Astrocyte (in vitro differentiated cells and primary cell): ENCODE results near the gene SPATA24. TPM values are rescaled to one million over a fixed set of nuclear protein-coding genes. Genes with fewer than 3 reads are reported as not detected.

Experiments used
- DNase-seq: peaks from one replicate; pipeline ENCODE4 v3.0.0-alpha.2; 2010; ENCODE audit warnings: low read depth
- FAIRE-seq: peaks from 2 replicates; lab custom pipeline; 2011; peaks lifted over from hg19 to GRCh38; lab: Jason Lieb, UNC
- H2AFZ ChIP-seq: 2 replicates; pipeline ENCODE4 v1.6.0; 2012; ENCODE audit warnings: low read depth, low read length, inconsistent platforms
- H3K27ac ChIP-seq: 2 replicates; pipeline ENCODE4 v1.5.1; 2011; ENCODE audit warnings: low read depth, low read length, inconsistent platforms
- H3K27me3 ChIP-seq: 2 replicates; pipeline ENCODE4 v1.6.0; 2011; ENCODE audit warnings: low read length, inconsistent platforms; ENCODE audit not compliant: insufficient read depth
- H3K36me3 ChIP-seq: 2 replicates; pipeline ENCODE4 v1.5.1; 2011; ENCODE audit warnings: low read length, inconsistent platforms; ENCODE audit not compliant: insufficient read depth
- H3K4me1 ChIP-seq: 2 replicates; pipeline ENCODE4 v1.5.1; 2011; ENCODE audit warnings: low read length, inconsistent platforms; ENCODE audit not compliant: insufficient read depth
- H3K4me2 ChIP-seq: 2 replicates; pipeline ENCODE4 v1.6.0; 2012; ENCODE audit warnings: low read length, inconsistent platforms
- H3K4me3 ChIP-seq: 2 replicates; pipeline ENCODE4 v1.5.1; 2011; ENCODE audit warnings: low read depth, mild to moderate bottlenecking, low read length, inconsistent platforms; ENCODE audit not compliant: insufficient read depth
- H3K79me2 ChIP-seq: 2 replicates; pipeline ENCODE4 v1.6.0; 2012; ENCODE audit warnings: mild to moderate bottlenecking, low read length, inconsistent platforms; ENCODE audit not compliant: insufficient read depth
- H3K9ac ChIP-seq: 2 replicates; pipeline ENCODE4 v1.6.0; 2012; ENCODE audit warnings: mild to moderate bottlenecking, low read length, inconsistent platforms
- H3K9me3 ChIP-seq: 2 replicates; pipeline ENCODE4 v1.5.1; 2012; ENCODE audit warnings: low read depth, mild to moderate bottlenecking, low read length, inconsistent platforms; ENCODE audit not compliant: insufficient read depth
- H4K20me1 ChIP-seq: 2 replicates; pipeline ENCODE4 v1.6.0; 2012; ENCODE audit warnings: low read length, inconsistent platforms; ENCODE audit not compliant: insufficient read depth
- H3K27ac Mint-ChIP-seq: one replicate; pipeline ENCODE4 v1.8.0; 2021; ENCODE audit warnings: mild to moderate bottlenecking, mixed read lengths; ENCODE audit not compliant: unreplicated experiment
- H3K27me3 Mint-ChIP-seq: one replicate; pipeline ENCODE4 v1.8.0; 2021; ENCODE audit warnings: low read depth, mixed read lengths; ENCODE audit not compliant: unreplicated experiment
- H3K36me3 Mint-ChIP-seq: one replicate; pipeline ENCODE4 v1.8.0; 2021; ENCODE audit warnings: low read depth, mixed read lengths; ENCODE audit not compliant: unreplicated experiment
- H3K4me1 Mint-ChIP-seq: one replicate; pipeline ENCODE4 v1.8.0; 2021; ENCODE audit warnings: low read depth, mixed read lengths; ENCODE audit not compliant: unreplicated experiment
- H3K4me3 Mint-ChIP-seq: one replicate; pipeline ENCODE4 v1.8.0; 2021; ENCODE audit warnings: mild to moderate bottlenecking, moderate library complexity, mixed read lengths; ENCODE audit not compliant: unreplicated experiment
- H3K9me3 Mint-ChIP-seq: one replicate; pipeline ENCODE4 v1.8.0; 2021; ENCODE audit warnings: mild to moderate bottlenecking, mixed read lengths; ENCODE audit not compliant: unreplicated experiment
- EZH2 ChIP-seq: IDR thresholded peaks from 2 replicates; pipeline ENCODE4 v1.6.1; 2012; ENCODE audit warnings: mild to moderate bottlenecking, low read length, inconsistent platforms; ENCODE audit not compliant: insufficient read depth
- total RNA-seq: library from RNA; stranded (reverse); gene quantifications from 2 replicates; pipeline ENCODE4 v1.2.1, GENCODE V29; 2021
- TF ChIP-seq, protein P1 (sequence below): IDR thresholded peaks from 2 replicates; pipeline ENCODE4 v1.5.1; 2011; ENCODE audit warnings: low read depth, mild to moderate bottlenecking, inconsistent platforms, low read length, moderate library complexity; ENCODE audit not compliant: insufficient read depth

SPATA24 gene
- total RNA-seq, 1 donor from 2014 or later = 5.2 TPM

DNA sequence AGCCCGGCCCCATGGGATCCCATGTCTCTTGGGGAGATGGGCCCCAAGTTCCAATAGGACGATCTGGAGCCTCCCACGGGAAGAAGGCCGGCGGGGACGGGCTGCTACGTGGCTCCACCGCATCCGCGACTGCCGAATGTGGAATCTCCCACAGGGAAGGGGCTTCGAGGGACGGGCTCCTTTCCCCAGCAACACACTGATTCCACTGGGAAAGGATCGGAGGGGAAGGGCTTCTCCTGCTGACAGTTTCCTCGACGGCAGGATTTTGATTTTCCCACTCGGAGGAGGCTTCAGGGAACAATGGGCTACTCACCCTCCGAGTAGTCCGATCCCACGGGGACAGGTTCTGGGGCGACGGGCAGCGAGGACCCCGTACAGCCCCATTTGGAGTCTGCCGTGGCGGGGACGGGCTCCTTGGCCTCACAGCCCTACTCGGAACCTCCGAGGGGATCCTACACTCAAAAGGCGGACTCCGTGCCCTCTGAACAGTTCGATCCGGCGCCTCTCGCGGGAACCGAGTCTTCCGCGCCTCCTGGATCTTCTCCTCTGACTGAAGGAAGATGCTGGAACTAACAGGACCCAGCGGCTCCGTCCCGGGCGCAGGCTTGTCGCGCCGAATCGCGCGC, 10.3 kb downstream of the SPATA24 start:
- DNase-seq (no peak), FAIRE-seq (no peak)
- no peaks in the 10 kb centered on the region for H3K9me3 ChIP-seq
- no peak overlapping the region for H3K27ac ChIP-seq
- peaks cover 3% of the 10 kb centered on the region for H4K20me1 ChIP-seq
- TF ChIP-seq, protein P1, sequence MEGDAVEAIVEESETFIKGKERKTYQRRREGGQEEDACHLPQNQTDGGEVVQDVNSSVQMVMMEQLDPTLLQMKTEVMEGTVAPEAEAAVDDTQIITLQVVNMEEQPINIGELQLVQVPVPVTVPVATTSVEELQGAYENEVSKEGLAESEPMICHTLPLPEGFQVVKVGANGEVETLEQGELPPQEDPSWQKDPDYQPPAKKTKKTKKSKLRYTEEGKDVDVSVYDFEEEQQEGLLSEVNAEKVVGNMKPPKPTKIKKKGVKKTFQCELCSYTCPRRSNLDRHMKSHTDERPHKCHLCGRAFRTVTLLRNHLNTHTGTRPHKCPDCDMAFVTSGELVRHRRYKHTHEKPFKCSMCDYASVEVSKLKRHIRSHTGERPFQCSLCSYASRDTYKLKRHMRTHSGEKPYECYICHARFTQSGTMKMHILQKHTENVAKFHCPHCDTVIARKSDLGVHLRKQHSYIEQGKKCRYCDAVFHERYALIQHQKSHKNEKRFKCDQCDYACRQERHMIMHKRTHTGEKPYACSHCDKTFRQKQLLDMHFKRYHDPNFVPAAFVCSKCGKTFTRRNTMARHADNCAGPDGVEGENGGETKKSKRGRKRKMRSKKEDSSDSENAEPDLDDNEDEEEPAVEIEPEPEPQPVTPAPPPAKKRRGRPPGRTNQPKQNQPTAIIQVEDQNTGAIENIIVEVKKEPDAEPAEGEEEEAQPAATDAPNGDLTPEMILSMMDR = no peak
- TF ChIP-seq EZH2 = peak; percentile 33
- H3K36me3 ChIP-seq = no peaks in the 10 kb centered on the region
- Mint-ChIP-seq H3K4me3 (no peak overlapping the region), H3K27ac (no peak overlapping the region), H3K9me3 (no peaks in the 10 kb centered on the region), H3K36me3 (peaks cover 6% of the 10 kb centered on the region), H3K27me3 (peaks cover 28% of the 10 kb centered on the region), H3K4me1 (peaks cover 4% of the 10 kb centered on the region)
- H3K27me3 ChIP-seq = peaks cover 18% of the 10 kb centered on the region
- peaks cover 14% of the 10 kb centered on the region for H3K4me1 ChIP-seq
- peak overlapping the region; percentile 9 for H3K9ac ChIP-seq
- H3K79me2 ChIP-seq = no peaks in the 10 kb centered on the region
- H3K4me2 ChIP-seq = peak overlapping the region; percentile 81
- H2AFZ ChIP-seq = peak overlapping the region; percentile 71
- H3K4me3 ChIP-seq = peak overlapping the region; percentile 49

GRCh38 chr5:139392678-139393496, 11.0 kb downstream of the SPATA24 start:
- H3K9me3 ChIP-seq = no peaks in the 10 kb centered on the region
- H4K20me1 ChIP-seq = peaks cover 3% of the 10 kb centered on the region
- H3K4me3 ChIP-seq = peak overlapping the region; percentile 49
- no peaks in the 10 kb centered on the region for H3K9me3 Mint-ChIP-seq
- peak; percentile 51 for TF ChIP-seq EZH2
- TF ChIP-seq, protein P1 = peak; percentile 16
- no peak overlapping the region for H3K27ac ChIP-seq
- H3K9ac ChIP-seq = peak overlapping the region; percentile 31
- H2AFZ ChIP-seq = peak overlapping the region; percentile 71
- peaks cover 28% of the 10 kb centered on the region for H3K27me3 Mint-ChIP-seq
- DNase-seq (no peak), FAIRE-seq (no peak)
- no peak overlapping the region for H3K4me3 Mint-ChIP-seq
- H3K36me3 ChIP-seq = no peaks in the 10 kb centered on the region
- peaks cover 6% of the 10 kb centered on the region for H3K36me3 Mint-ChIP-seq
- peak overlapping the region; percentile 81 for H3K4me2 ChIP-seq
- H3K4me1 Mint-ChIP-seq = peaks cover 4% of the 10 kb centered on the region
- H3K4me1 ChIP-seq = peaks cover 12% of the 10 kb centered on the region
- H3K27me3 ChIP-seq = peaks cover 18% of the 10 kb centered on the region
- no peaks in the 10 kb centered on the region for H3K79me2 ChIP-seq
- no peak overlapping the region for H3K27ac Mint-ChIP-seq

- DNase-seq (no peak), FAIRE-seq (no peak)
- peaks cover 28% of the 10 kb centered on the region for H3K27me3 Mint-ChIP-seq
- H3K4me2 ChIP-seq = peak overlapping the region; percentile 81
- H3K9me3 Mint-ChIP-seq = no peaks in the 10 kb centered on the region
- H3K79me2 ChIP-seq = no peaks in the 10 kb centered on the region
- H3K27me3 ChIP-seq = peaks cover 18% of the 10 kb centered on the region
- no peak overlapping the region for H3K4me3 Mint-ChIP-seq
- H2AFZ ChIP-seq = peak overlapping the region; percentile 71
- no peak overlapping the region for H3K9ac ChIP-seq
- peaks cover 6% of the 10 kb centered on the region for H3K36me3 Mint-ChIP-seq
- H3K4me3 ChIP-seq = peak overlapping the region; percentile 49
- no peak for TF ChIP-seq EZH2
- TF ChIP-seq, protein P1 = no peak
- H3K4me1 ChIP-seq = peaks cover 11% of the 10 kb centered on the region
- H3K9me3 ChIP-seq = no peaks in the 10 kb centered on the region
- H3K27ac Mint-ChIP-seq = no peak overlapping the region
- H4K20me1 ChIP-seq = peaks cover 3% of the 10 kb centered on the region
- no peaks in the 10 kb centered on the region for H3K36me3 ChIP-seq
- no peak overlapping the region for H3K27ac ChIP-seq
- H3K4me1 Mint-ChIP-seq = peaks cover 4% of the 10 kb centered on the region
These were observed 11.6 kb downstream of the SPATA24 start for GRCh38 chr5:139392324-139392677.
